ENCODE results near the gene TADA3. TPM values are rescaled to one million over a fixed set of nuclear protein-coding genes. Genes with fewer than 3 reads are reported as not detected.
A peak's percentile ranks its signal among the peaks of the same experiment; 100 is the strongest.

TADA3 gene
- total RNA-seq, 1 donor from 2014 or later = 55.8 TPM

GRCh38 chr3:9812870-9813483, 20.7 kb upstream of the TADA3 start:
- intact Hi-C loops (cut with DNase I) = no loop called here
- no peaks in the 10 kb centered on the region for H3K36me3 ChIP-seq
- H3K4me3 ChIP-seq = no peak overlapping the region
- H3K27me3 ChIP-seq = no peaks in the 10 kb centered on the region
- TF ChIP-seq, protein P1, sequence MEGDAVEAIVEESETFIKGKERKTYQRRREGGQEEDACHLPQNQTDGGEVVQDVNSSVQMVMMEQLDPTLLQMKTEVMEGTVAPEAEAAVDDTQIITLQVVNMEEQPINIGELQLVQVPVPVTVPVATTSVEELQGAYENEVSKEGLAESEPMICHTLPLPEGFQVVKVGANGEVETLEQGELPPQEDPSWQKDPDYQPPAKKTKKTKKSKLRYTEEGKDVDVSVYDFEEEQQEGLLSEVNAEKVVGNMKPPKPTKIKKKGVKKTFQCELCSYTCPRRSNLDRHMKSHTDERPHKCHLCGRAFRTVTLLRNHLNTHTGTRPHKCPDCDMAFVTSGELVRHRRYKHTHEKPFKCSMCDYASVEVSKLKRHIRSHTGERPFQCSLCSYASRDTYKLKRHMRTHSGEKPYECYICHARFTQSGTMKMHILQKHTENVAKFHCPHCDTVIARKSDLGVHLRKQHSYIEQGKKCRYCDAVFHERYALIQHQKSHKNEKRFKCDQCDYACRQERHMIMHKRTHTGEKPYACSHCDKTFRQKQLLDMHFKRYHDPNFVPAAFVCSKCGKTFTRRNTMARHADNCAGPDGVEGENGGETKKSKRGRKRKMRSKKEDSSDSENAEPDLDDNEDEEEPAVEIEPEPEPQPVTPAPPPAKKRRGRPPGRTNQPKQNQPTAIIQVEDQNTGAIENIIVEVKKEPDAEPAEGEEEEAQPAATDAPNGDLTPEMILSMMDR (IDR thresholded peaks at IDR 0.05) = no peak
- no peak for ATAC-seq
- H3K27ac ChIP-seq = no peak overlapping the region
- H3K9me3 ChIP-seq = no peaks in the 10 kb centered on the region
- DNase-seq = no peak
- H3K4me1 ChIP-seq = peaks cover 13% of the 10 kb centered on the region

GRCh38 chr3:9810846-9811245, 18.6 kb upstream of the TADA3 start:
- Histone ChIP-seq H3K27ac (peak overlapping the region; percentile 94), H3K27me3 (no peaks in the 10 kb centered on the region), H3K36me3 (peaks cover 17% of the 10 kb centered on the region), H3K4me1 (peaks cover 13% of the 10 kb centered on the region), H3K9me3 (no peaks in the 10 kb centered on the region), H3K4me3 (peak overlapping the region; percentile 75)
- TF ChIP-seq, protein P1 (IDR thresholded peaks at IDR 0.05) = no peak
- DNase-seq = no peak
- ATAC-seq = no peak
- intact Hi-C loops (cut with DNase I) = no loop called here

DNA sequence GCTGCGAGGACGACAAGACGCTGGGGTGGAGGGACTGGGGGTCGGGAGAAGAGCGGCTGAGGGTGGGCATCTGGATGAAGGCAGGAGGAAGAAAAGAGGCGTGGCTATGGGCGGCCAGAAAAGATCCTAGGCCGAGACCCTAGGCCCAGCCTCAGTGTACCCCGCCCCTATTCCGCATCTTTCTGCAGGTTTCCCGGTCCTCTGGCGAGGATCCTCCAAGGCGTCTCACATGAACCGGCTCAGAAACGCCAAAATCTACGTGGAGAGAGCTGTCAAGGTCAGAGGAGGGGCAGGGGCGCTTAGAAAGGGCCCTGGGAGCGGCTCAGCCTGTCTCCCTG, 18.1 kb upstream of the TADA3 start:
- no peak for ATAC-seq
- H3K27me3 ChIP-seq = no peaks in the 10 kb centered on the region

GRCh38 chr3:9809615-9810432, 17.6 kb upstream of the TADA3 start, which contains the start of gene TTLL3:
TSS of gene TTLL3 (plus strand) at chr3:9810262. CDS start at chr3:9810662, 400 bp downstream.
- intact Hi-C loops (cut with DNase I) = no loop called here
- ATAC-seq = peak; percentile 93
- no peaks in the 10 kb centered on the region for H3K27me3 ChIP-seq
- DNase-seq = peak; percentile 91
- no peaks in the 10 kb centered on the region for H3K9me3 ChIP-seq
- H3K4me1 ChIP-seq = peaks cover 13% of the 10 kb centered on the region
- TF ChIP-seq, protein P1 (IDR thresholded peaks at IDR 0.05) = no peak
- H3K27ac ChIP-seq = peak within 1 kb of the TSS; percentile 94
- peaks cover 27% of the 10 kb centered on the region for H3K36me3 ChIP-seq
- H3K4me3 ChIP-seq = peak within 1 kb of the TSS; percentile 75

More for the DNA sequence above, 18.1 kb upstream of the TADA3 start:
- Histone ChIP-seq H3K9me3 (no peaks in the 10 kb centered on the region), H3K4me3 (peak overlapping the region; percentile 75), H3K4me1 (peaks cover 13% of the 10 kb centered on the region), H3K36me3 (peaks cover 22% of the 10 kb centered on the region), H3K27ac (peak overlapping the region; percentile 94)
- no peak for DNase-seq
- TF ChIP-seq, protein P1 (IDR thresholded peaks at IDR 0.05) = no peak
- intact Hi-C loops (cut with DNase I) = no loop called here

DNA sequence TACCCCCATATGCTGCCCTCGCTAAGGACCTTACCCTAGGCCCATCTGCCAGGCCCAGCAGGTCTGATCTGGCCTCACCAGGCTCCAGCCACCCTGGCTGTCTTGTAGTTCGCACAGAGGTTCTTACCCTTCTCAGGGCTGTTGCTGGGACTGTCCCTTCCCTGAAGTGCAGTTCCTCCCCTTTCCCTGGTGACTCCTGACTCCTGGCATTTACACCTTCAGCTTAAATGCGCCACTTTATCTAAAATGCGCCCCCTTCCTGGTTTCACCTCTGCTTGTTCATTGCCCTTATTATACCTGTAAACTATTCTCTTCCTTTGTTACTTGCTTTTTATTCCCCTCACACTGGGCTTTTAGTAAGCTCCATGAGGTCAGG, 17.0 kb upstream of the TADA3 start:
- H3K27me3 ChIP-seq = no peaks in the 10 kb centered on the region
- H3K4me1 ChIP-seq = peaks cover 13% of the 10 kb centered on the region
- no peaks in the 10 kb centered on the region for H3K9me3 ChIP-seq
- ATAC-seq (peak; percentile 41), DNase-seq (no peak)
- peak overlapping the region; percentile 75 for H3K4me3 ChIP-seq
- peak overlapping the region; percentile 94 for H3K27ac ChIP-seq
- TF ChIP-seq, protein P1 (IDR thresholded peaks at IDR 0.05) = no peak
- peaks cover 33% of the 10 kb centered on the region for H3K36me3 ChIP-seq
- intact Hi-C loops (cut with DNase I) = no loop called here

Measured in upper lobe of right lung (tissue), 1 donor.